Endothelial cell of umbilical vein (primary cell): ENCODE data around the gene LDLRAD3. TPM values are rescaled to one million over a fixed set of nuclear protein-coding genes. Genes with fewer than 3 reads are reported as not detected.

Experiments used
- BruUV-seq: library from RNA; stranded (reverse); fragments of 400-500 nt; replicated peaks from 2 replicates; lab custom pipeline; 2021; lab: Mats Ljungman, UMichigan
- CTCF ChIA-PET: fragments of 300-600, 350-600 bp; sonication (Branson Sonifier 250); formaldehyde crosslinking; loops from one replicate; lab custom pipeline; 2021; ENCODE audit warnings: antibody characterized with exemption, inconsistent platforms; lab: Charles Lee
- POLR2A ChIA-PET: fragments of 300-600, 350-600 bp; sonication (Branson Sonifier 250); formaldehyde crosslinking; loops from one replicate; lab custom pipeline; 2021; ENCODE audit warnings: antibody characterized with exemption, inconsistent platforms; lab: Charles Lee
- DNase-seq: peaks from one replicate; pipeline ENCODE4 v3.0.0-alpha.2; 2011; ENCODE audit warnings: low read depth, low spot score
- FAIRE-seq: peaks from 2 replicates; lab custom pipeline; 2011; peaks lifted over from hg19 to GRCh38; lab: Jason Lieb, UNC
- H2AFZ ChIP-seq: 2 replicates; pipeline ENCODE4 v1.6.0; 2012; ENCODE audit warnings: low read depth, low read length, control low read depth, inconsistent platforms
- H3K27ac ChIP-seq: 2 replicates; pipeline ENCODE4 v1.5.1; 2011; ENCODE audit warnings: low read depth, mild to moderate bottlenecking, control low read depth, low read length, moderate library complexity; ENCODE audit not compliant: insufficient read depth
- H3K27me3 ChIP-seq, 2 experiments: 2 replicates each; pipeline versions ENCODE4 v1.6.0 to v1.6.1; 2011; ENCODE audit warnings: low read length in 2 of 2, mixed read lengths in 1 of 2; ENCODE audit not compliant: control insufficient read depth in 2 of 2, insufficient read depth in 2 of 2
- H3K36me3 ChIP-seq, 2 experiments: 2 replicates in 1 of 2; 3 replicates in 1 of 2; pipeline ENCODE4 v1.5.1; 2011; ENCODE audit warnings: low read length in 2 of 2, mild to moderate bottlenecking in 1 of 2, moderate library complexity in 1 of 2; ENCODE audit not compliant: control insufficient read depth in 2 of 2, insufficient read depth in 2 of 2; ENCODE audit errors: extremely low read depth in 1 of 2
- H3K4me1 ChIP-seq: 3 replicates; pipeline ENCODE4 v1.5.1; 2011; ENCODE audit warnings: mild to moderate bottlenecking, low read length; ENCODE audit not compliant: control insufficient read depth, insufficient read depth; ENCODE audit errors: extremely low read depth
- H3K4me2 ChIP-seq: 2 replicates; pipeline ENCODE4 v1.6.1; 2011; ENCODE audit warnings: low read length, control low read depth, mixed read lengths; ENCODE audit not compliant: insufficient read depth
- H3K4me3 ChIP-seq, 3 experiments: fragments of 200-600 bp in 1 of 3; sonication (generic), shearing (Covaris generic) in 1 of 3; replicated peaks in 1 of 3; 2 replicates each; pipeline ENCODE4 v1.5.1; 2011 to 2016; ENCODE audit warnings: control low read depth in 3 of 3, low read length in 3 of 3, mild to moderate bottlenecking in 2 of 3, inconsistent platforms in 1 of 3, low read depth in 1 of 3, moderate library complexity in 1 of 3; ENCODE audit not compliant: insufficient read depth in 1 of 3
- H3K79me2 ChIP-seq: 2 replicates; pipeline ENCODE4 v1.6.0; 2012; ENCODE audit warnings: low read length, inconsistent platforms; ENCODE audit not compliant: control insufficient read depth, insufficient read depth
- H3K9ac ChIP-seq: replicated peaks from 2 replicates; pipeline ENCODE3; 2011; ENCODE audit warnings: low read length, control low read depth; ENCODE audit not compliant: insufficient read depth; ENCODE audit errors: extremely low read depth
- H3K9me1 ChIP-seq: replicated peaks from 3 replicates; pipeline ENCODE4 v1.6.0; 2011; ENCODE audit warnings: mild to moderate bottlenecking, low read length; ENCODE audit not compliant: control insufficient read depth, insufficient read depth; ENCODE audit errors: extremely low read depth
- H3K9me3 ChIP-seq: replicated peaks from 2 replicates; pipeline ENCODE4 v1.5.1; 2012; ENCODE audit warnings: low read length, inconsistent platforms; ENCODE audit not compliant: control insufficient read depth, insufficient read depth
- H4K20me1 ChIP-seq: replicated peaks from 2 replicates; pipeline ENCODE3; 2011; ENCODE audit warnings: mild to moderate bottlenecking, low read length; ENCODE audit not compliant: control insufficient read depth, insufficient read depth; ENCODE audit errors: extremely low read depth
- EZH2 ChIP-seq: IDR thresholded peaks from 2 replicates; pipeline ENCODE4 v1.6.1; 2012; ENCODE audit warnings: borderline replicate concordance, low read depth, mild to moderate bottlenecking, moderate library complexity, low read length, inconsistent platforms; ENCODE audit not compliant: severe bottlenecking
- FOS ChIP-seq: IDR thresholded peaks from 2 replicates; pipeline ENCODE4 v1.6.1; 2011; ENCODE audit warnings: mild to moderate bottlenecking, low read length, moderate library complexity, borderline replicate concordance; ENCODE audit not compliant: insufficient read depth
- GATA2 ChIP-seq: IDR thresholded peaks from 2 replicates; pipeline ENCODE4 v1.7.0; 2011; ENCODE audit warnings: low read depth, mild to moderate bottlenecking, moderate library complexity, mixed read lengths, low read length; ENCODE audit not compliant: insufficient read length, insufficient read depth
- JUN ChIP-seq: IDR thresholded peaks from 2 replicates; pipeline ENCODE4 v1.6.1; 2011; ENCODE audit warnings: borderline replicate concordance, low read depth; ENCODE audit not compliant: insufficient read length, insufficient read depth
- MYC ChIP-seq: IDR thresholded peaks from one replicate; pipeline ENCODE4 v1.6.1; 2011; ENCODE audit warnings: mild to moderate bottlenecking, low read depth, low read length
- POLR2A ChIP-seq: IDR thresholded peaks from 2 replicates; pipeline ENCODE4 v1.6.1; 2012; ENCODE audit warnings: low read depth, mild to moderate bottlenecking, control low read depth, low read length
- POLR2AphosphoS5 ChIP-seq: IDR thresholded peaks from 2 replicates; pipeline ENCODE4 v1.6.1; 2012; ENCODE audit warnings: low read depth, mild to moderate bottlenecking, control low read depth, low read length, moderate library complexity; ENCODE audit not compliant: insufficient read depth
- dilution Hi-C: fragments of 300-500 bp; cut with MboI; formaldehyde crosslinking; loops from one replicate; pipeline ENCODE4 v1.15.0; 2019; ENCODE audit warnings: low sequenced_read_pairs; ENCODE audit not compliant: extremely low pct_ligation_motif_present
- intact Hi-C: fragments of 100-400 bp; cut with micrococcal nuclease; formaldehyde crosslinking; loops from one replicate; pipeline ENCODE4 v1.10.0; 2022
- polyA plus RNA-seq, 4 experiments: library from polyadenylated mRNA; depleted of rRNA in 3 of 4; stranded (reverse) in 3 of 4; unstranded in 1 of 4; fragments of >200 nt; gene quantifications; 2 replicates each; pipeline versions ENCODE4 v1.2.1 to v1.2.3, GENCODE V29; 2011 to 2012; ENCODE audit warnings: missing spikeins in 1 of 4
- total RNA-seq: library from RNA; stranded (reverse); gene quantifications from 2 replicates; pipeline ENCODE4 v1.2.3, GENCODE V29; 2021
- TF ChIP-seq, protein P1 (sequence below), 2 donors: IDR thresholded peaks; 1 replicate in 1 of 2; 2 replicates in 1 of 2; pipeline ENCODE4 v1.5.1; 2011; ENCODE audit warnings: low read length in 2 of 2, mild to moderate bottlenecking in 2 of 2, moderate library complexity in 2 of 2, control low read depth in 1 of 2, inconsistent platforms in 1 of 2, low read depth in 1 of 2; ENCODE audit not compliant: insufficient read depth in 1 of 2; ENCODE audit errors: extremely low read depth in 1 of 2
- TF ChIP-seq, protein P2 (sequence below): IDR thresholded peaks from 2 replicates; pipeline ENCODE4 v1.6.1; 2011; ENCODE audit not compliant: insufficient read depth, insufficient read length

LDLRAD3 gene
- total and polyA plus RNA-seq, 2 donors (not counting 3 experiments of a cell fraction or from before 2014, with no cell fraction given): 17.9 to 25.1 TPM

DNA sequence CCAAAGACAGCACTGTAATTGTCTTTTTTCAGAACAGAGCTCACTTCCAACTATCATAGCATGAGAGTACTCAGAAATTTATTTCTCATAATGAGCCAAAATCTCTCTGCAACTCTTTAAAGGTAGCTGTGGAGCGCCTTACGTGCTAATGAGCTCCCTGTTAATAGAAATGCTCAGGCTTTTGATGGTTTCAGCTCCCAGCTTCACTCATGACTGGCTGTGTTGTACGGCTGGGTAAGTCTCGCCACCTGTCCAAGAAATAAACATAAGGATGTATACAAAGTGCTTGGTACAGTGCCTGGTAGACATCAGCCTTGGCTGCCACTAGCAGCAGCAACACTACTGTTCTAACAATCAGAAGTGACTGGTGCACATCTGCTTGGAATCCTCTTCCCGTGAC lies 109.4 kb downstream of the LDLRAD3 start:
- no peaks in the 10 kb centered on the region for H3K36me3 ChIP-seq
- CTCF ChIA-PET: interaction anchor here (1.1 to 6.8 kb wide), 9 partner anchors 8 to 433 kb away, joined by 3 to 98 read pairs (median 4); no protein-coding TSS in a partner anchor
- TF ChIP-seq JUN: no peak
- TF ChIP-seq POLR2AphosphoS5: no peak
- TF ChIP-seq, protein P1, sequence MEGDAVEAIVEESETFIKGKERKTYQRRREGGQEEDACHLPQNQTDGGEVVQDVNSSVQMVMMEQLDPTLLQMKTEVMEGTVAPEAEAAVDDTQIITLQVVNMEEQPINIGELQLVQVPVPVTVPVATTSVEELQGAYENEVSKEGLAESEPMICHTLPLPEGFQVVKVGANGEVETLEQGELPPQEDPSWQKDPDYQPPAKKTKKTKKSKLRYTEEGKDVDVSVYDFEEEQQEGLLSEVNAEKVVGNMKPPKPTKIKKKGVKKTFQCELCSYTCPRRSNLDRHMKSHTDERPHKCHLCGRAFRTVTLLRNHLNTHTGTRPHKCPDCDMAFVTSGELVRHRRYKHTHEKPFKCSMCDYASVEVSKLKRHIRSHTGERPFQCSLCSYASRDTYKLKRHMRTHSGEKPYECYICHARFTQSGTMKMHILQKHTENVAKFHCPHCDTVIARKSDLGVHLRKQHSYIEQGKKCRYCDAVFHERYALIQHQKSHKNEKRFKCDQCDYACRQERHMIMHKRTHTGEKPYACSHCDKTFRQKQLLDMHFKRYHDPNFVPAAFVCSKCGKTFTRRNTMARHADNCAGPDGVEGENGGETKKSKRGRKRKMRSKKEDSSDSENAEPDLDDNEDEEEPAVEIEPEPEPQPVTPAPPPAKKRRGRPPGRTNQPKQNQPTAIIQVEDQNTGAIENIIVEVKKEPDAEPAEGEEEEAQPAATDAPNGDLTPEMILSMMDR (IDR thresholded peaks at IDR 0.05; ENCODE audit: extremely low read depth in 1 of 2, insufficient read depth in 1 of 2, low read depth in 1 of 2, low read length in 2 of 2): no peak
- no peak for TF ChIP-seq MYC
- TF ChIP-seq POLR2A: no peak
- TF ChIP-seq, protein P2, sequence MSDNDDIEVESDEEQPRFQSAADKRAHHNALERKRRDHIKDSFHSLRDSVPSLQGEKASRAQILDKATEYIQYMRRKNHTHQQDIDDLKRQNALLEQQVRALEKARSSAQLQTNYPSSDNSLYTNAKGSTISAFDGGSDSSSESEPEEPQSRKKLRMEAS: no peak
- no peak for TF ChIP-seq FOS
- no peak for TF ChIP-seq GATA2
- no peak for TF ChIP-seq EZH2

More for the DNA sequence above, 109.4 kb downstream of the LDLRAD3 start:
- POLR2A ChIA-PET: interaction anchor here (0.7 kb wide), 1 partner anchor 10 kb away, joined by 4 read pairs; no protein-coding TSS in a partner anchor
- no TSS peak for BruUV-seq
- intact Hi-C loops (no loop called here), dilution Hi-C loops (no loop called here)
- H3K9ac ChIP-seq: no peak overlapping the region
- H3K27ac ChIP-seq: no peak overlapping the region
- no peaks in the 10 kb centered on the region for H3K9me3 ChIP-seq
- H3K9me1 ChIP-seq: no peaks in the 10 kb centered on the region
- no peaks in the 10 kb centered on the region for H3K27me3 ChIP-seq
- no peak overlapping the region for H3K4me2 ChIP-seq
- DNase-seq (no peak), FAIRE-seq (no peak)
- no peak overlapping the region for H2AFZ ChIP-seq
- H3K79me2 ChIP-seq: no peaks in the 10 kb centered on the region
- H3K4me3 ChIP-seq: no peak overlapping the region
- no peaks in the 10 kb centered on the region for H4K20me1 ChIP-seq
- peaks cover 18% of the 10 kb centered on the region for H3K4me1 ChIP-seq
